KMS-11 (cell line): Measurements from ENCODE around the gene HHAT.

ENCODE experiments used
- H2AFZ ChIP-seq: fragments of 200-600 bp; sonication (generic); 2 replicates; pipeline ENCODE4 v1.6.1; 2016; ENCODE audit warnings: antibody characterized with exemption, mixed run types, low read depth
- H3K27ac ChIP-seq: fragments of 200-600 bp; sonication (generic); 2 replicates; pipeline ENCODE4 v1.6.1; 2016; ENCODE audit warnings: mild to moderate bottlenecking, mixed run types
- H3K27me3 ChIP-seq: fragments of 200-600 bp; sonication (generic); 2 replicates; pipeline ENCODE4 v1.6.1; 2017; ENCODE audit warnings: mild to moderate bottlenecking, low read depth, mixed run types, moderate library complexity; ENCODE audit not compliant: insufficient read depth
- H3K36me3 ChIP-seq: fragments of 200-600 bp; sonication (generic); 2 replicates; pipeline ENCODE4 v1.6.1; 2017; ENCODE audit warnings: mild to moderate bottlenecking, mixed run types; ENCODE audit not compliant: insufficient read depth
- H3K4me1 ChIP-seq: fragments of 200-600 bp; sonication (generic); 2 replicates; pipeline ENCODE4 v1.6.1; 2016; ENCODE audit warnings: mild to moderate bottlenecking, low read depth, mixed run types; ENCODE audit not compliant: poor library complexity, severe bottlenecking
- H3K4me2 ChIP-seq: fragments of 200-600 bp; sonication (generic); 2 replicates; pipeline ENCODE4 v1.7.0; 2016; ENCODE audit warnings: mild to moderate bottlenecking, mixed run types
- H3K4me3 ChIP-seq: fragments of 200-600 bp; sonication (generic); IDR thresholded peaks from 2 replicates; pipeline ENCODE4 v1.6.1; 2017; ENCODE audit warnings: low read depth, low read length, mixed read lengths; ENCODE audit not compliant: insufficient read depth
- H3K79me2 ChIP-seq: fragments of 200-600 bp; sonication (generic); 2 replicates; pipeline ENCODE4 v1.6.1; 2016; ENCODE audit warnings: low read depth, mixed run types; ENCODE audit not compliant: insufficient read depth
- H3K9ac ChIP-seq: fragments of 200-600 bp; sonication (generic); 2 replicates; pipeline ENCODE4 v1.6.1; 2016; ENCODE audit warnings: mild to moderate bottlenecking, mixed run types
- H4K20me1 ChIP-seq: fragments of 200-600 bp; sonication (generic); 2 replicates; pipeline ENCODE4 v1.6.1; 2016; ENCODE audit warnings: mild to moderate bottlenecking, mixed run types; ENCODE audit not compliant: insufficient read depth
- TF ChIP-seq, protein P1 (sequence below): fragments of 200-600 bp; sonication (generic); conservative IDR thresholded peaks from 2 replicates; pipeline ENCODE4 v1.6.1; 2017; ENCODE audit warnings: low read depth, mild to moderate bottlenecking, antibody characterized with exemption, low read length, moderate library complexity, mixed read lengths

HHAT gene

DNA sequence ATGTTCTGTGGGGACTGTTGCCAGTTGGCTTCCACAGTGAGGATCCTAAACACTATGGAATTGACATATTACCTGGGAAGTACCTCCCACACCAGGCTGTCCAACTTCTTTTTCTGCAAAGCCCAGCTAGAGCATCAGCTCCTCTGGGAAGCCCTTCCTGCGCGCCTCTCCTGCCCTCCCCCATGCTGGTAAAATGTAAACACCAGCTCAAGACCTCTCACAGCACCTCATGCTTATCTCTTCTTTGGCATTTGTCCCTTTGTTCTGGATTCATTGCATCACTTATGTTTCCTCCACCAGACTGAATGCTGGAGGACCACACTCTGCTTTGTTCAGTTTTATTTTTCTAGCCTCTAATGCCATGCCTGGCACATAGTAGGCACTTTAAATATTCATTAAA is 172.1 kb downstream of the HHAT start:
- Histone ChIP-seq H3K36me3 (no peaks in the 10 kb centered on the region), H3K4me1 (no peaks in the 10 kb centered on the region), H3K27ac (no peak overlapping the region), H4K20me1 (no peaks in the 10 kb centered on the region), H3K4me3 (no peak overlapping the region), H3K79me2 (no peaks in the 10 kb centered on the region), H3K4me2 (no peak overlapping the region), H2AFZ (no peak overlapping the region), H3K27me3 (no peaks in the 10 kb centered on the region), H3K9ac (no peak overlapping the region)
- TF ChIP-seq, protein P1, sequence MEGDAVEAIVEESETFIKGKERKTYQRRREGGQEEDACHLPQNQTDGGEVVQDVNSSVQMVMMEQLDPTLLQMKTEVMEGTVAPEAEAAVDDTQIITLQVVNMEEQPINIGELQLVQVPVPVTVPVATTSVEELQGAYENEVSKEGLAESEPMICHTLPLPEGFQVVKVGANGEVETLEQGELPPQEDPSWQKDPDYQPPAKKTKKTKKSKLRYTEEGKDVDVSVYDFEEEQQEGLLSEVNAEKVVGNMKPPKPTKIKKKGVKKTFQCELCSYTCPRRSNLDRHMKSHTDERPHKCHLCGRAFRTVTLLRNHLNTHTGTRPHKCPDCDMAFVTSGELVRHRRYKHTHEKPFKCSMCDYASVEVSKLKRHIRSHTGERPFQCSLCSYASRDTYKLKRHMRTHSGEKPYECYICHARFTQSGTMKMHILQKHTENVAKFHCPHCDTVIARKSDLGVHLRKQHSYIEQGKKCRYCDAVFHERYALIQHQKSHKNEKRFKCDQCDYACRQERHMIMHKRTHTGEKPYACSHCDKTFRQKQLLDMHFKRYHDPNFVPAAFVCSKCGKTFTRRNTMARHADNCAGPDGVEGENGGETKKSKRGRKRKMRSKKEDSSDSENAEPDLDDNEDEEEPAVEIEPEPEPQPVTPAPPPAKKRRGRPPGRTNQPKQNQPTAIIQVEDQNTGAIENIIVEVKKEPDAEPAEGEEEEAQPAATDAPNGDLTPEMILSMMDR: no peak

DNA sequence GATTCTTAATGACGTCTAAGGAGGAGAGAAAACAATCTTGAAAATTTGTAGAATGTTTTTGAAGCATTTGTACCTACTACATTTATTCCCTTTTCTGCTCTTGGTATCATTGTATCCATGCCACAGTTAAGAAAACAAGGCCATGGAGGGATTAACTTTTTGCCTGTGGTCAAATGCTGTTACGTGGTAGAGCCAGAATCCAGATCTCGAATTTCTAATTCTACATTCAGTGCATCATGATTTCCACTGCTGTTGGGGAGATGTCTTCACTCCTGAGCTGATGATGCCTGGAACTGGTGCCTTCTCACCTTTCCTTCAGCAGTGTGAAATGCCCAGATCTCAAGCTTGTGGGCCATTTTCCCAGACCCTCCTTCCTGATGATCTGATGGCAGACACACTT is 175.6 kb downstream of the HHAT start:
- H3K36me3 ChIP-seq: no peaks in the 10 kb centered on the region
- no peak overlapping the region for H3K4me2 ChIP-seq
- no peak overlapping the region for H3K4me3 ChIP-seq
- TF ChIP-seq, protein P1: no peak
- H3K27ac ChIP-seq: no peak overlapping the region
- no peaks in the 10 kb centered on the region for H3K27me3 ChIP-seq
- H3K4me1 ChIP-seq: no peaks in the 10 kb centered on the region
- no peaks in the 10 kb centered on the region for H3K79me2 ChIP-seq
- no peaks in the 10 kb centered on the region for H4K20me1 ChIP-seq
- no peak overlapping the region for H2AFZ ChIP-seq
- H3K9ac ChIP-seq: no peak overlapping the region

DNA sequence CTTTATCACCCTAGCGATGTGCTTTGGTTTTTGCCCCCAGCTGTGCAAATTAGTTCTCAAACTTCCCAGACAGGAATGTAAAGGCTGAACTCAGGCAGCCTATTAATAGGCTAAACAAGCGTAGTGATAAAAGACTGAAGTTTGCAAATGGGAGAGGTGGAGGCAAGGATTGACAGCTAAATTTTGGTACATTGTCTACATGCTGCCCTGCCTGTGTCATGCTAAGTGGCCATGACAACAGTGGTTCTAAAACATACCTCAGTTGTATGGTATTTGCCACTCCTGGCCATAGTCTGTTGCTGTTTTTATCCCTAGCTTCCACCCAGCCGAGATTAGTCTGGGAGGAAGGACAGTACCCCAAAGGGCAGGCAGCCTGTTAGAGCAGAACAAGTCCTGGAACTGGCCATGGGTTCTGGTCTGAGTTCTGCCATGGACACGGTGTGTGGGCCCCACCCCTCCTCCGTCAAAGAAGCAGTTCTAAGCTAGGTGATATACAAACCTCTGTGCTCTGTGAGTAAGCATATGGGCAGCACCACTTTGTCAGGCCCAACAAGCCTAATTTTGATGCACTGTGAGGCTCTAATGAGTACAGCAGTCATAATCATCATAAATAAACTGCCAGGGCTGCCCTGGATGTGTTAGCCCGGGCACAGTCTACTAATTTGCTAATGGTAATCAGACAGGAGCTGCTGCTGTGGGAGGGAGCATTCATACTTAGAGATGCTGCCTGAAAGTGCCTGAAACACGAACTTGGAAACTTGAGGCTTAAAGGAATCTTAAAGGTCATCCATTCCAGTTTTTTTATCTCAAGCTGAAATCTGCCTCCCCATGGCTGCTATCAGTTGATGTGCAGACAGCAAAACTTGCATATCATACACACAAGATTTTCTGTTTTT is 177.1 kb downstream of the HHAT start:
- Histone ChIP-seq H2AFZ (no peak overlapping the region), H3K4me1 (no peaks in the 10 kb centered on the region), H3K4me3 (no peak overlapping the region), H4K20me1 (no peaks in the 10 kb centered on the region), H3K27ac (no peak overlapping the region), H3K27me3 (no peaks in the 10 kb centered on the region), H3K4me2 (no peak overlapping the region), H3K79me2 (no peaks in the 10 kb centered on the region), H3K36me3 (no peaks in the 10 kb centered on the region), H3K9ac (no peak overlapping the region)
- TF ChIP-seq, protein P1: no peak

DNA sequence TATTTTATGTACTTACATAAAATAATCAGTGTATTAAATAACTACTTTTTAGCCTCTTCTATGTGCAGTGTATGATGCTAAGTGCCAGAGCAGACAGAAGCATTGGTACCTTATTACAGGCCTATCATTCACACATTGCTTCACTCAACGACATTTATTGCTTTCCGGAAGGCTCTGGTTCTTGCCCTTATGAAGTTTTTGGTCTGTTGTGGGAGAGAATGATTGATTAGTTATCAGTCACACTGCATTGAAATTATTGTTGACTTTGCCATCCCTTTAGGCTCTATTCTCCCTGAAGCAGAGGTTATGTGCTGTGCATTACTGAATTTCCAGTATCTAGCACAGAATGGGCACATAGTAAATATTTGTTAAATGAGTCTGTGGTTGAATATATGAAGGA is 178.0 kb downstream of the HHAT start:
- Histone ChIP-seq H4K20me1 (no peaks in the 10 kb centered on the region), H3K4me1 (no peaks in the 10 kb centered on the region), H3K27ac (no peak overlapping the region), H3K4me3 (no peak overlapping the region), H3K4me2 (no peak overlapping the region), H3K36me3 (no peaks in the 10 kb centered on the region), H3K27me3 (no peaks in the 10 kb centered on the region), H3K9ac (no peak overlapping the region), H2AFZ (no peak overlapping the region), H3K79me2 (no peaks in the 10 kb centered on the region)
- TF ChIP-seq, protein P1: no peak
